HCT116 (cell line): ENCODE measurements around the gene DBF4. TPM values are rescaled to one million over a fixed set of nuclear protein-coding genes. Genes with fewer than 3 reads are reported as not detected.

Experiments used
- ATAC-seq: fragments of 200-7000 bp; cut with Tn5 transposase; 2 replicates; pipeline ENCODE4 v1.9.1; 2020; ENCODE audit warnings: mild to moderate bottlenecking, moderate library complexity
- BruUV-seq: library from RNA; stranded (reverse); fragments of 400-500 nt; replicated peaks from 2 replicates; lab custom pipeline; 2021; lab: Mats Ljungman, UMichigan
- CTCF ChIA-PET: fragments of 300-600 bp; sonication (Branson Sonifier 250); formaldehyde crosslinking; loops from one replicate; lab custom pipeline; 2021; ENCODE audit warnings: antibody characterized with exemption; lab: Charles Lee
- POLR2A ChIA-PET: fragments of 300-600, 350-600 bp; sonication (Branson Sonifier 250); formaldehyde crosslinking; loops from one replicate; lab custom pipeline; 2021; ENCODE audit warnings: antibody characterized with exemption; lab: Charles Lee
- RAD21 ChIA-PET, 2 experiments: fragments of 300-600 bp; sonication (Branson Sonifier 250); formaldehyde crosslinking; loops; one replicate each; lab custom pipeline; 2023; ENCODE audit warnings: low total read pairs in 2 of 2; ENCODE audit not compliant: uncharacterized antibody in 2 of 2, unreplicated experiment in 2 of 2, low non-redundant PET in 1 of 2; lab: Charles Lee
- DNase-seq: peaks from one replicate; pipeline ENCODE4 v3.0.0-alpha.2; 2010; ENCODE audit warnings: low read depth, low spot score
- H2AFZ ChIP-seq: fragments of 200-600 bp; shearing (Covaris generic), sonication (generic); 2 replicates; pipeline ENCODE4 v1.6.1; 2017; ENCODE audit warnings: low read depth, mixed run types, mixed read lengths, antibody characterized with exemption, low read length; ENCODE audit not compliant: poor library complexity, severe bottlenecking
- H3K27ac ChIP-seq: 2 replicates; pipeline ENCODE4 v1.5.1; 2012; ENCODE audit warnings: low read depth, low read length
- H3K27me3 ChIP-seq: fragments of 200-600 bp; sonication (generic); 2 replicates; pipeline ENCODE4 v1.6.1; 2016; ENCODE audit warnings: mixed run types, low read length, mixed read lengths; ENCODE audit not compliant: insufficient read depth
- H3K36me3 ChIP-seq, 2 experiments: fragments of 200-500 bp in 1 of 2; fragments of 200-600 bp in 1 of 2; sonication (Bioruptor generic) in 1 of 2; sonication (generic) in 1 of 2; 2 replicates each; pipeline versions ENCODE4 v1.5.1 to v1.6.1; 2014 to 2016; ENCODE audit warnings: low read length in 2 of 2, inconsistent platforms in 1 of 2, mixed read lengths in 1 of 2, mixed run types in 1 of 2; ENCODE audit not compliant: insufficient read depth in 2 of 2, control insufficient read depth in 1 of 2
- H3K4me1 ChIP-seq, 2 experiments: fragments of 200-600 bp in 1 of 2; sonication (generic) in 1 of 2; 2 replicates each; pipeline versions ENCODE4 v1.5.1 to v1.6.1; 2012 to 2017; ENCODE audit warnings: low read length in 2 of 2, inconsistent platforms in 1 of 2, mild to moderate bottlenecking in 1 of 2, mixed read lengths in 1 of 2, mixed run types in 1 of 2, moderate library complexity in 1 of 2; ENCODE audit not compliant: insufficient read depth in 2 of 2, control insufficient read depth in 1 of 2
- H3K4me2 ChIP-seq: fragments of 200-600 bp; sonication (generic); 2 replicates; pipeline ENCODE4 v1.6.1; 2017; ENCODE audit warnings: mixed run types, low read length, mixed read lengths
- H3K4me3 ChIP-seq, 2 experiments: fragments of 200-600 bp in 1 of 2; sonication (generic) in 1 of 2; replicated peaks in 1 of 2; 2 replicates each; pipeline ENCODE4 v1.5.1; 2011 to 2016; ENCODE audit warnings: low read length in 2 of 2, control low read depth in 1 of 2, low read depth in 1 of 2, mild to moderate bottlenecking in 1 of 2, mixed read lengths in 1 of 2, mixed run types in 1 of 2
- H3K79me2 ChIP-seq: fragments of 200-600 bp; sonication (generic); 2 replicates; pipeline ENCODE4 v1.6.1; 2017; ENCODE audit warnings: mild to moderate bottlenecking, mixed run types, low read length, moderate library complexity, mixed read lengths; ENCODE audit not compliant: insufficient read depth
- H3K9ac ChIP-seq: fragments of 200-600 bp; sonication (generic); 2 replicates; pipeline ENCODE4 v1.6.1; 2016; ENCODE audit warnings: low read length, mixed read lengths
- H3K9me2 ChIP-seq: fragments of 200-600 bp; sonication (generic), shearing (Covaris generic); 2 replicates; pipeline ENCODE4 v1.6.1; 2017; ENCODE audit warnings: mixed run types, mild to moderate bottlenecking, moderate library complexity; ENCODE audit not compliant: insufficient read depth
- H3K9me3 ChIP-seq, 2 experiments: fragments of 200-500 bp in 1 of 2; fragments of 200-600 bp in 1 of 2; sonication (Bioruptor generic) in 1 of 2; sonication (generic) in 1 of 2; 2 replicates each; pipeline ENCODE4 v1.6.1; 2014 to 2017; ENCODE audit warnings: low read length in 2 of 2, mixed read lengths in 2 of 2, inconsistent platforms in 1 of 2, low read depth in 1 of 2, mild to moderate bottlenecking in 1 of 2, mixed run types in 1 of 2, moderate library complexity in 1 of 2; ENCODE audit not compliant: control insufficient read depth in 1 of 2, insufficient read depth in 1 of 2
- H4K20me1 ChIP-seq: fragments of 200-600 bp; sonication (generic), shearing (Covaris generic); 2 replicates; pipeline ENCODE4 v1.6.1; 2017; ENCODE audit warnings: mixed run types, mild to moderate bottlenecking, moderate library complexity; ENCODE audit not compliant: insufficient read depth
- CBX3 ChIP-seq: IDR thresholded peaks from 2 replicates; pipeline ENCODE4 v1.6.1; 2012; ENCODE audit warnings: low read depth
- CEBPB ChIP-seq: IDR thresholded peaks from 2 replicates; pipeline ENCODE4 v1.6.1; 2012; ENCODE audit warnings: low read depth
- ELF1 ChIP-seq: IDR thresholded peaks from 2 replicates; pipeline ENCODE4 v1.6.1; 2012; ENCODE audit warnings: low read depth, borderline replicate concordance
- EZH2phosphoT487 ChIP-seq: fragments of 200-600 bp; IDR thresholded peaks from 2 replicates; pipeline ENCODE4 v1.6.1; 2018; ENCODE audit warnings: antibody characterized with exemption, borderline replicate concordance
- JUND ChIP-seq: IDR thresholded peaks from 2 replicates; pipeline ENCODE4 v1.6.1; 2012
- POLR2A ChIP-seq: IDR thresholded peaks from 2 replicates; pipeline ENCODE4 v1.7.0; 2011; ENCODE audit warnings: borderline replicate concordance; ENCODE audit not compliant: insufficient read depth, insufficient read length; ENCODE audit errors: extremely low read depth
- POLR2AphosphoS5 ChIP-seq: IDR thresholded peaks from 2 replicates; pipeline ENCODE4 v1.6.1; 2011; ENCODE audit warnings: mild to moderate bottlenecking, low read depth, low read length, moderate library complexity
- RAD21 ChIP-seq: IDR thresholded peaks from 2 replicates; pipeline ENCODE4 v1.6.1; 2012; ENCODE audit warnings: low read depth, mild to moderate bottlenecking
- SP1 ChIP-seq: IDR thresholded peaks from 2 replicates; pipeline ENCODE4 v1.6.1; 2012; ENCODE audit warnings: low read depth
- SRF ChIP-seq: IDR thresholded peaks from 2 replicates; pipeline ENCODE4 v1.6.1; 2012; ENCODE audit warnings: low read depth
- TCF7L2 ChIP-seq: IDR thresholded peaks from 2 replicates; pipeline ENCODE4 v1.7.0; 2011; ENCODE audit warnings: borderline replicate concordance, inconsistent platforms; ENCODE audit not compliant: insufficient read depth, insufficient read length; ENCODE audit errors: extremely low read depth
- YY1 ChIP-seq: IDR thresholded peaks from 2 replicates; pipeline ENCODE4 v1.6.1; 2011; ENCODE audit warnings: low read length, low read depth, moderate library complexity, mild to moderate bottlenecking; ENCODE audit not compliant: insufficient replicate concordance; ENCODE audit errors: extremely low read depth
- ZFX ChIP-seq: fragments of 450-650 bp; IDR thresholded peaks from 2 replicates; pipeline ENCODE4 v1.6.1; 2017
- ZNF274 ChIP-seq: fragments of 200-500 bp; sonication (Bioruptor generic); IDR thresholded peaks from 2 replicates; pipeline ENCODE4 v1.6.1; 2014; ENCODE audit warnings: mild to moderate bottlenecking, low read depth, low read length, inconsistent platforms
- intact Hi-C: fragments of 100-400 bp; cut with micrococcal nuclease; formaldehyde crosslinking; loops from 2 replicates; pipeline ENCODE4 v1.10.0; 2022
- total RNA-seq: library from RNA; stranded (reverse); gene quantifications from one replicate; pipeline ENCODE4 v1.2.1, GENCODE V29; 2021; ENCODE audit not compliant: unreplicated experiment
- TF ChIP-seq, protein P1 (sequence below): IDR thresholded peaks from 2 replicates; pipeline ENCODE4 v1.6.1; 2012; ENCODE audit warnings: low read depth
- TF ChIP-seq, protein P2 (sequence below): IDR thresholded peaks from 2 replicates; pipeline ENCODE4 v1.6.1; 2011; ENCODE audit warnings: mild to moderate bottlenecking, low read length, moderate library complexity; ENCODE audit not compliant: insufficient replicate concordance; ENCODE audit errors: extremely low read depth
- TF ChIP-seq, protein P3 (sequence below): IDR thresholded peaks from 2 replicates; pipeline ENCODE4 v1.6.1; 2012
- TF ChIP-seq, protein P4 (sequence below): IDR thresholded peaks from 2 replicates; pipeline ENCODE4 v1.6.1; 2012

DBF4 gene
- total RNA-seq, 1 experiment from 2014 or later: 62.2 TPM

DNA sequence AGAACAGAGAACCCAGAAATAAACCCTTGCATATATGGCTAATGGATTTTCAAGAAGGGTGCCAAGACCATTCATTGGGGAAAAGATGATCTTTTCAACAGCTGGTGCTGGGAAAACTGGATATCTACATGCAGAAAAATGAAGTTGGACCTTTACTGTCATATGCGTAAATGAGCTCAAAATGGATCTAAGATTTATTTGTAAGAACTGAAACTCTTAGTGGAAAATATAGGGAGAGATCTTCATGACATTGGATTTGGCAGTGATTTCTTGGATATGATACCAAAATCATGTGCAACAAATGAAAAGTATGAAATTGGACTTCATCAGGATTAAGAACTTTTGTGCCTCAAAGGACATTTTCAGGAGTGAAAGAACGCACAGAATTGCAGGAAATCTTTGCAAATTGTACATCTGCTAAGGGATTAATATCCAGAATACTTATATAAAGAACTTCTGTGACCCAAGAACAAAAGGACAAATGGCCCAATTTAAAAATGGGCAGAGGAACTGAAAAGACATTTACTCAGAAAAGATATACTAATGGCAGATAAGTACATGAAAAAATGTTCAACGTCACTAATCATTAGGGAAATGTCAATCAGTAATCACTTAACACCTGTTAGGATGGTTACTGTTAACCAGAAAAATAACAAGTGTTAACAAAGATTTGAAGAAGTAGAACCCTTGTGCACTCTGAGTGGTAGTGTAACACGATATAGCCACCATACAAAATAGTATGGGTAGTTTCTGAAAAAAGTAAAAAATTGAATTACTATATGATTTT is 6.1 kb downstream of the DBF4 start:
- DNase-seq (no peak), ATAC-seq (no peak)
- RAD21 ChIA-PET: no interaction called here
- no peaks in the 10 kb centered on the region for H3K9me2 ChIP-seq
- H3K27me3 ChIP-seq: no peaks in the 10 kb centered on the region
- H3K79me2 ChIP-seq: peaks cover 97% of the 10 kb centered on the region
- H3K4me2 ChIP-seq: no peak overlapping the region
- no peak overlapping the region for H3K27ac ChIP-seq
- H2AFZ ChIP-seq: no peak overlapping the region
- no peaks in the 10 kb centered on the region for H3K9me3 ChIP-seq
- peaks cover 7% of the 10 kb centered on the region; the same call in 1 of the 2 replicates for H4K20me1 ChIP-seq
- H3K36me3 ChIP-seq: peaks cover 14 to 44% of the 10 kb centered on the region in 2 experiments
- BruUV-seq: no TSS peak
- TF ChIP-seq POLR2A (no peak), TCF7L2 (no peak), ZFX (no peak), RAD21 (no peak), SRF (no peak), ZNF274 (no peak), CEBPB (no peak), JUND (no peak), CBX3 (no peak), ELF1 (no peak), YY1 (no peak), SP1 (no peak), EZH2phosphoT487 (no peak), POLR2AphosphoS5 (no peak)
- TF ChIP-seq, protein P1, sequence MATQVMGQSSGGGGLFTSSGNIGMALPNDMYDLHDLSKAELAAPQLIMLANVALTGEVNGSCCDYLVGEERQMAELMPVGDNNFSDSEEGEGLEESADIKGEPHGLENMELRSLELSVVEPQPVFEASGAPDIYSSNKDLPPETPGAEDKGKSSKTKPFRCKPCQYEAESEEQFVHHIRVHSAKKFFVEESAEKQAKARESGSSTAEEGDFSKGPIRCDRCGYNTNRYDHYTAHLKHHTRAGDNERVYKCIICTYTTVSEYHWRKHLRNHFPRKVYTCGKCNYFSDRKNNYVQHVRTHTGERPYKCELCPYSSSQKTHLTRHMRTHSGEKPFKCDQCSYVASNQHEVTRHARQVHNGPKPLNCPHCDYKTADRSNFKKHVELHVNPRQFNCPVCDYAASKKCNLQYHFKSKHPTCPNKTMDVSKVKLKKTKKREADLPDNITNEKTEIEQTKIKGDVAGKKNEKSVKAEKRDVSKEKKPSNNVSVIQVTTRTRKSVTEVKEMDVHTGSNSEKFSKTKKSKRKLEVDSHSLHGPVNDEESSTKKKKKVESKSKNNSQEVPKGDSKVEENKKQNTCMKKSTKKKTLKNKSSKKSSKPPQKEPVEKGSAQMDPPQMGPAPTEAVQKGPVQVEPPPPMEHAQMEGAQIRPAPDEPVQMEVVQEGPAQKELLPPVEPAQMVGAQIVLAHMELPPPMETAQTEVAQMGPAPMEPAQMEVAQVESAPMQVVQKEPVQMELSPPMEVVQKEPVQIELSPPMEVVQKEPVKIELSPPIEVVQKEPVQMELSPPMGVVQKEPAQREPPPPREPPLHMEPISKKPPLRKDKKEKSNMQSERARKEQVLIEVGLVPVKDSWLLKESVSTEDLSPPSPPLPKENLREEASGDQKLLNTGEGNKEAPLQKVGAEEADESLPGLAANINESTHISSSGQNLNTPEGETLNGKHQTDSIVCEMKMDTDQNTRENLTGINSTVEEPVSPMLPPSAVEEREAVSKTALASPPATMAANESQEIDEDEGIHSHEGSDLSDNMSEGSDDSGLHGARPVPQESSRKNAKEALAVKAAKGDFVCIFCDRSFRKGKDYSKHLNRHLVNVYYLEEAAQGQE: no peak
- TF ChIP-seq, protein P2, sequence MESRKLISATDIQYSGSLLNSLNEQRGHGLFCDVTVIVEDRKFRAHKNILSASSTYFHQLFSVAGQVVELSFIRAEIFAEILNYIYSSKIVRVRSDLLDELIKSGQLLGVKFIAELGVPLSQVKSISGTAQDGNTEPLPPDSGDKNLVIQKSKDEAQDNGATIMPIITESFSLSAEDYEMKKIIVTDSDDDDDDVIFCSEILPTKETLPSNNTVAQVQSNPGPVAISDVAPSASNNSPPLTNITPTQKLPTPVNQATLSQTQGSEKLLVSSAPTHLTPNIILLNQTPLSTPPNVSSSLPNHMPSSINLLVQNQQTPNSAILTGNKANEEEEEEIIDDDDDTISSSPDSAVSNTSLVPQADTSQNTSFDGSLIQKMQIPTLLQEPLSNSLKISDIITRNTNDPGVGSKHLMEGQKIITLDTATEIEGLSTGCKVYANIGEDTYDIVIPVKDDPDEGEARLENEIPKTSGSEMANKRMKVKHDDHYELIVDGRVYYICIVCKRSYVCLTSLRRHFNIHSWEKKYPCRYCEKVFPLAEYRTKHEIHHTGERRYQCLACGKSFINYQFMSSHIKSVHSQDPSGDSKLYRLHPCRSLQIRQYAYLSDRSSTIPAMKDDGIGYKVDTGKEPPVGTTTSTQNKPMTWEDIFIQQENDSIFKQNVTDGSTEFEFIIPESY: no peak
- TF ChIP-seq, protein P3, sequence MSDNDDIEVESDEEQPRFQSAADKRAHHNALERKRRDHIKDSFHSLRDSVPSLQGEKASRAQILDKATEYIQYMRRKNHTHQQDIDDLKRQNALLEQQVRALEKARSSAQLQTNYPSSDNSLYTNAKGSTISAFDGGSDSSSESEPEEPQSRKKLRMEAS: no peak
- TF ChIP-seq, protein P4, sequence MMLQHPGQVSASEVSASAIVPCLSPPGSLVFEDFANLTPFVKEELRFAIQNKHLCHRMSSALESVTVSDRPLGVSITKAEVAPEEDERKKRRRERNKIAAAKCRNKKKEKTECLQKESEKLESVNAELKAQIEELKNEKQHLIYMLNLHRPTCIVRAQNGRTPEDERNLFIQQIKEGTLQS: no peak
- H3K9ac ChIP-seq: no peak overlapping the region
- H3K4me1 ChIP-seq: peaks cover 0 to 11% of the 10 kb centered on the region in 2 experiments; a peak in 2 of 4 replicates
- no peak overlapping the region for H3K4me3 ChIP-seq
- CTCF ChIA-PET: no interaction called here
- intact Hi-C loops: no loop called here
- POLR2A ChIA-PET: no interaction called here
